HepG2 (cell line): ENCODE results near the gene SMIM13. TPM values are rescaled to one million over a fixed set of nuclear protein-coding genes. Genes with fewer than 3 reads are reported as not detected.

Experiments used
- EED ChIP-seq: sonication (generic); formaldehyde crosslinking; IDR thresholded peaks from 2 replicates; pipeline ENCODE4 v1.5.0; 2020; ENCODE audit warnings: mild to moderate bottlenecking, missing genetic modification reagents
- EZH2 ChIP-seq: conservative IDR thresholded peaks from 2 replicates; pipeline ENCODE4 v1.6.1; 2012; ENCODE audit warnings: mild to moderate bottlenecking, low read depth, low read length, moderate library complexity
- HCFC1 ChIP-seq: fragments of 150-350 bp; IDR thresholded peaks from 2 replicates; pipeline ENCODE4 v1.6.1; 2014; ENCODE audit warnings: low read depth, low read length
- MXI1 ChIP-seq: IDR thresholded peaks from 3 replicates; pipeline ENCODE4 v1.6.1; 2012; ENCODE audit warnings: low read depth, low read length, inconsistent platforms, borderline replicate concordance
- MYNN ChIP-seq: sonication (generic); formaldehyde crosslinking; IDR thresholded peaks from 2 replicates; pipeline ENCODE4 v1.4.0; 2020; ENCODE audit warnings: mild to moderate bottlenecking, low read depth, missing genetic modification reagents
- RARA ChIP-seq: IDR thresholded peaks from 2 replicates; pipeline ENCODE4 v1.6.1; 2016; ENCODE audit warnings: missing genetic modification reagents, missing compliant biosample characterization
- SP1 ChIP-seq, 2 experiments: fragments of 450-650 bp in 1 of 2; sonication (generic) in 1 of 2; formaldehyde crosslinking in 1 of 2; IDR thresholded peaks; 2 replicates each; pipeline versions ENCODE4 v1.4.0 to v1.6.1; 2016 to 2020; ENCODE audit warnings: missing genetic modification reagents in 1 of 2
- SPEN ChIP-seq: sonication (generic); formaldehyde crosslinking; IDR thresholded peaks from 2 replicates; pipeline ENCODE4 v1.5.1; 2020; ENCODE audit warnings: low read depth, mild to moderate bottlenecking, missing genetic modification reagents
- ZBTB8A ChIP-seq: sonication (generic); formaldehyde crosslinking; IDR thresholded peaks from 2 replicates; pipeline ENCODE4 v1.4.0; 2020; ENCODE audit warnings: mild to moderate bottlenecking, low read depth, missing genetic modification reagents, borderline replicate concordance
- ZNF101 ChIP-seq: sonication (generic); formaldehyde crosslinking; IDR thresholded peaks from 2 replicates; pipeline ENCODE4 v1.4.0; 2020; ENCODE audit warnings: mild to moderate bottlenecking, low read depth, missing genetic modification reagents, borderline replicate concordance
- ZNF296 ChIP-seq: sonication (generic); formaldehyde crosslinking; conservative IDR thresholded peaks from 2 replicates; pipeline ENCODE4 v1.5.0; 2020; ENCODE audit warnings: mild to moderate bottlenecking, missing genetic modification reagents
- ZNF749 ChIP-seq: sonication (generic); formaldehyde crosslinking; IDR thresholded peaks from 2 replicates; pipeline ENCODE4 v1.8.0; 2022; ENCODE audit warnings: mild to moderate bottlenecking, missing genetic modification reagents, moderate library complexity, borderline replicate concordance
- polyA plus RNA-seq, 8 experiments: library from polyadenylated mRNA; depleted of rRNA in 3 of 8; stranded (reverse) in 7 of 8; unstranded in 1 of 8; fragments of >200 nt; fragmentation: Illumina TruSeq in 4 of 8; extraction: Trizol in 4 of 8; gene quantifications; 2 replicates each; pipeline versions ENCODE4 v1.2.1 to v1.2.3, GENCODE V29; 2011 to 2016; ENCODE audit warnings: low read depth in 4 of 8, missing spikeins in 1 of 8, mixed read lengths in 1 of 8; ENCODE audit not compliant: insufficient read depth in 1 of 8
- total RNA-seq, 5 experiments: library from RNA; depleted of rRNA; stranded (reverse); fragments of >200 nt; fragmentation: Illumina TruSeq; extraction: Trizol; gene quantifications; 2 replicates each; pipeline ENCODE4 v1.2.3, GENCODE V29; 2016; ENCODE audit warnings: low read depth in 1 of 5
- TF ChIP-seq, protein P1 (sequence below): IDR thresholded peaks from 2 replicates; pipeline ENCODE4 v1.6.1; 2016; ENCODE audit warnings: missing compliant biosample characterization, missing genetic modification reagents, borderline replicate concordance
- TF ChIP-seq, protein P2 (sequence below): sonication (generic); formaldehyde crosslinking; IDR thresholded peaks from 2 replicates; pipeline ENCODE4 v1.5.0; 2020; ENCODE audit warnings: mild to moderate bottlenecking, missing genetic modification reagents
- TF ChIP-seq, protein P3 (sequence below): sonication (generic); formaldehyde crosslinking; IDR thresholded peaks from 2 replicates; pipeline ENCODE4 v1.4.0; 2020; ENCODE audit warnings: missing genetic modification reagents
- TF ChIP-seq, protein P4 (sequence below): IDR thresholded peaks from 2 replicates; pipeline ENCODE4 v1.6.1; 2018; ENCODE audit warnings: missing genetic modification reagents, mild to moderate bottlenecking, missing compliant biosample characterization
- TF ChIP-seq, protein P5 (sequence below): sonication (generic); formaldehyde crosslinking; IDR thresholded peaks from 2 replicates; pipeline ENCODE4 v1.4.0; 2020; ENCODE audit warnings: mild to moderate bottlenecking, missing genetic modification reagents

The SMIM13 gene
- total and polyA plus RNA-seq, 2 of the 13 experiments (the other 11 are each of a cell fraction or from before 2014, with no cell fraction given): 2.7 to 10.2 TPM

DNA sequence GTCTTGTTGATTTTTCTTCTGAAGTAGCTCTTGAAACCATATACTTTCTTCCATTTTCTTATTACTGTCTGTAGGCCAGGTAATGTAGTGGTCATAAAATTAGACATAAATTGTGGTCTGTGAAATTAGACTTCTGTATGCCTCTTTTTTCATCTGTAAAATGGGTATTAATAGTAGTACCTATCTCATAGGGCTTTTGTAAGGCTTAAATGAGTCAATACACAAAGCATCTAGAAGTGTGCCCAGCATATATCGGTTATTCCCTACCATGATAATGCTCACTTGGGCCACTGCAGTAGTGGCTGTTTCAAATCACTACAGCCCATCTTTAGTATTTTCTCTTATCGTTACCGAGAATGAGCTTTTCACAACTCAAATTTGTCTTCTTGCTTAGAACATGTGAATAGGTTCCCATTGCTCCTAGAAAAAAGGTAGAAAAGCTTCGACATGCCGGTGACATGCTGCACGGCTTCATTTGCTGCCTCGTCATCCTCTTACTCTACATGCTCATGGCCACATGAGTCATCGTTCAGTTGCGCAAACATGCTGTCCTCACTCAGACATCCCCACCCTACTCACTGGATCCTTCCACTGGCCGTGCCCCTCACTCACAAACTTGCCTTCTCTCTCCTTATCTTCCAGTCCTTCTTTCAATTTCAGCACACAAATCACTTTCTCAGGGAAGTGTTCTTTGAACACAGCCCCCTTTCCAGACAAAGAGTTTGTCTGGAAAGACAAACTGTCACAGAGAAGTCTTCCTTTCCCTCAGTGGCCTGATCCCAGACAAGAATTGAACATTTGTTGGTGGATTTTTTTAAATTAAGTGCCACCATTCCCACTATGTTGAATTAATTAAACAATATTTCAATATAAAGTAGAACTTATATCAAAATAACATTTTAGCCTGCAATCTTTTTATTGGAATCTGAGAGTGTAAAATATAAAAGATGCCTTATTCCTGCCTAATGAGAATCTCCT is 50.0 kb downstream of the SMIM13 start (continued):
- TF ChIP-seq ZNF101 (CRISPR knock-in tag) (no peak), ZNF749 (CRISPR knock-in tag) (no peak; the same call in 1 of the 2 replicates), EED (CRISPR knock-in tag) (no peak), SPEN (CRISPR knock-in tag) (peak; percentile 81), RARA (CRISPR knock-in tag) (peak; percentile 67), ZBTB8A (CRISPR knock-in tag) (no peak), HCFC1 (no peak), ZNF296 (CRISPR knock-in tag) (no peak), MXI1 (peak; percentile 79; the same call in 1 of the 3 replicates), SP1 (IDR thresholded peaks at IDR 0.05) (no peak), SP1 (CRISPR knock-in tag; IDR thresholded peaks at IDR 0.05) (no peak; the same call in 1 of the 2 replicates), EZH2 (no peak), MYNN (CRISPR knock-in tag) (no peak; the same call in 1 of the 2 replicates)
- TF ChIP-seq, protein P1, sequence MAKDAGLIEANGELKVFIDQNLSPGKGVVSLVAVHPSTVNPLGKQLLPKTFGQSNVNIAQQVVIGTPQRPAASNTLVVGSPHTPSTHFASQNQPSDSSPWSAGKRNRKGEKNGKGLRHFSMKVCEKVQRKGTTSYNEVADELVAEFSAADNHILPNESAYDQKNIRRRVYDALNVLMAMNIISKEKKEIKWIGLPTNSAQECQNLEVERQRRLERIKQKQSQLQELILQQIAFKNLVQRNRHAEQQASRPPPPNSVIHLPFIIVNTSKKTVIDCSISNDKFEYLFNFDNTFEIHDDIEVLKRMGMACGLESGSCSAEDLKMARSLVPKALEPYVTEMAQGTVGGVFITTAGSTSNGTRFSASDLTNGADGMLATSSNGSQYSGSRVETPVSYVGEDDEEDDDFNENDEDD (CRISPR knock-in tag): peak; percentile 97
- TF ChIP-seq, protein P2, sequence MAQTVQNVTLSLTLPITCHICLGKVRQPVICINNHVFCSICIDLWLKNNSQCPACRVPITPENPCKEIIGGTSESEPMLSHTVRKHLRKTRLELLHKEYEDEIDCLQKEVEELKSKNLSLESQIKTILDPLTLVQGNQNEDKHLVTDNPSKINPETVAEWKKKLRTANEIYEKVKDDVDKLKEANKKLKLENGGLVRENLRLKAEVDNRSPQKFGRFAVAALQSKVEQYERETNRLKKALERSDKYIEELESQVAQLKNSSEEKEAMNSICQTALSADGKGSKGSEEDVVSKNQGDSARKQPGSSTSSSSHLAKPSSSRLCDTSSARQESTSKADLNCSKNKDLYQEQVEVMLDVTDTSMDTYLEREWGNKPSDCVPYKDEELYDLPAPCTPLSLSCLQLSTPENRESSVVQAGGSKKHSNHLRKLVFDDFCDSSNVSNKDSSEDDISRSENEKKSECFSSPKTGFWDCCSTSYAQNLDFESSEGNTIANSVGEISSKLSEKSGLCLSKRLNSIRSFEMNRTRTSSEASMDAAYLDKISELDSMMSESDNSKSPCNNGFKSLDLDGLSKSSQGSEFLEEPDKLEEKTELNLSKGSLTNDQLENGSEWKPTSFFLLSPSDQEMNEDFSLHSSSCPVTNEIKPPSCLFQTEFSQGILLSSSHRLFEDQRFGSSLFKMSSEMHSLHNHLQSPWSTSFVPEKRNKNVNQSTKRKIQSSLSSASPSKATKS: no peak
- TF ChIP-seq, protein P3, sequence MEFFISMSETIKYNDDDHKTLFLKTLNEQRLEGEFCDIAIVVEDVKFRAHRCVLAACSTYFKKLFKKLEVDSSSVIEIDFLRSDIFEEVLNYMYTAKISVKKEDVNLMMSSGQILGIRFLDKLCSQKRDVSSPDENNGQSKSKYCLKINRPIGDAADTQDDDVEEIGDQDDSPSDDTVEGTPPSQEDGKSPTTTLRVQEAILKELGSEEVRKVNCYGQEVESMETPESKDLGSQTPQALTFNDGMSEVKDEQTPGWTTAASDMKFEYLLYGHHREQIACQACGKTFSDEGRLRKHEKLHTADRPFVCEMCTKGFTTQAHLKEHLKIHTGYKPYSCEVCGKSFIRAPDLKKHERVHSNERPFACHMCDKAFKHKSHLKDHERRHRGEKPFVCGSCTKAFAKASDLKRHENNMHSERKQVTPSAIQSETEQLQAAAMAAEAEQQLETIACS (CRISPR knock-in tag): no peak
- TF ChIP-seq, protein P4, sequence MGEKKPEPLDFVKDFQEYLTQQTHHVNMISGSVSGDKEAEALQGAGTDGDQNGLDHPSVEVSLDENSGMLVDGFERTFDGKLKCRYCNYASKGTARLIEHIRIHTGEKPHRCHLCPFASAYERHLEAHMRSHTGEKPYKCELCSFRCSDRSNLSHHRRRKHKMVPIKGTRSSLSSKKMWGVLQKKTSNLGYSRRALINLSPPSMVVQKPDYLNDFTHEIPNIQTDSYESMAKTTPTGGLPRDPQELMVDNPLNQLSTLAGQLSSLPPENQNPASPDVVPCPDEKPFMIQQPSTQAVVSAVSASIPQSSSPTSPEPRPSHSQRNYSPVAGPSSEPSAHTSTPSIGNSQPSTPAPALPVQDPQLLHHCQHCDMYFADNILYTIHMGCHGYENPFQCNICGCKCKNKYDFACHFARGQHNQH (CRISPR knock-in tag): peak; percentile 83
- TF ChIP-seq, protein P5, sequence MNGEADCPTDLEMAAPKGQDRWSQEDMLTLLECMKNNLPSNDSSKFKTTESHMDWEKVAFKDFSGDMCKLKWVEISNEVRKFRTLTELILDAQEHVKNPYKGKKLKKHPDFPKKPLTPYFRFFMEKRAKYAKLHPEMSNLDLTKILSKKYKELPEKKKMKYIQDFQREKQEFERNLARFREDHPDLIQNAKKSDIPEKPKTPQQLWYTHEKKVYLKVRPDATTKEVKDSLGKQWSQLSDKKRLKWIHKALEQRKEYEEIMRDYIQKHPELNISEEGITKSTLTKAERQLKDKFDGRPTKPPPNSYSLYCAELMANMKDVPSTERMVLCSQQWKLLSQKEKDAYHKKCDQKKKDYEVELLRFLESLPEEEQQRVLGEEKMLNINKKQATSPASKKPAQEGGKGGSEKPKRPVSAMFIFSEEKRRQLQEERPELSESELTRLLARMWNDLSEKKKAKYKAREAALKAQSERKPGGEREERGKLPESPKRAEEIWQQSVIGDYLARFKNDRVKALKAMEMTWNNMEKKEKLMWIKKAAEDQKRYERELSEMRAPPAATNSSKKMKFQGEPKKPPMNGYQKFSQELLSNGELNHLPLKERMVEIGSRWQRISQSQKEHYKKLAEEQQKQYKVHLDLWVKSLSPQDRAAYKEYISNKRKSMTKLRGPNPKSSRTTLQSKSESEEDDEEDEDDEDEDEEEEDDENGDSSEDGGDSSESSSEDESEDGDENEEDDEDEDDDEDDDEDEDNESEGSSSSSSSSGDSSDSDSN (CRISPR knock-in tag): no peak
